ENCODE data around the gene NKX2-3. TPM values are rescaled to one million over a fixed set of nuclear protein-coding genes. Genes with fewer than 3 reads are reported as not detected.

NKX2-3 gene
- polyA plus RNA-seq (2013) = 6.7 and 7.6 TPM in 2 replicates

DNA sequence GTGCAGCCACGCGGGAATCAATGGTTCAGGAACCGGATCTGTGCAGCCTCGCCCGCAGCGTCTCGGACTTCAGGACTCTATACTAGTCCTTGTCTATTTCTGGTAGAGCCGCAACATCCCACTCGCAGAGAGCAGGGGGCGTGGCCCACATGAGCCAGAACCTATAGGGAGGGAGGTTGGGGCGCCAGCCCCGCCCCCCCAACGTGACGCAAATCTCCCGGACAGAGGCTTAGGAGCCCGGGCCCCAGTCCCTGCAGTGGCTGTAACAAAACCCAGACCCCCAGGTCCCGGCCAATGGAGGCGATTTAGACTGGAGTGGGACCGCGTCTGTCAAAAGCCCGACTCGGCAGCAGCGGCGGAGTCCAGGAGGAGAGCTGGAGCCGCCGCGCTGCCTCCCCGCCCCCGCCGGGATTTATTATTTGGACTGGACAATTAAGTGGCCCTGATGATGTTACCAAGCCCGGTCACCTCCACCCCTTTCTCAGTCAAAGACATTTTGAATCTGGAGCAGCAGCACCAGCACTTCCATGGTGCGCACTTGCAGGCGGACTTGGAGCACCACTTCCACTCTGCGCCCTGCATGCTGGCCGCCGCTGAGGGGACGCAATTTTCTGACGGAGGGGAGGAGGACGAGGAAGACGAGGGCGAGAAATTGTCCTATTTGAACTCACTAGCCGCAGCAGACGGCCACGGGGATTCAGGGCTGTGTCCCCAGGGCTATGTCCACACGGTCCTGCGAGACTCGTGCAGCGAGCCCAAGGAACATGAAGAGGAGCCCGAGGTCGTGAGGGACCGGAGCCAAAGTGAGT lies at the start of gene NKX2-3:
Gene NKX2-3, plus strand, starts transcription at position 256 of the 809 bp plus-strand sequence. Its CDS starts 190 bp downstream, at position 446.
- peak within 1 kb of the TSS; percentile 78 for H3K4me3 ChIP-seq (ENCODE audit: low read depth, low read length)
- peaks cover 8% of the 10 kb centered on the region for H3K79me2 ChIP-seq (ENCODE audit: control insufficient read depth, insufficient read depth, low read length, poor library complexity)
- peak within 1 kb of the TSS; percentile 5 for H2AK5ac ChIP-seq (ENCODE audit: low read length)
- peak within 1 kb of the TSS; percentile 22 for H3K14ac ChIP-seq (ENCODE audit: low read length)
- peak within 1 kb of the TSS; percentile 96 for H2BK12ac ChIP-seq (ENCODE audit: low read length)
- peak within 1 kb of the TSS; percentile 75 for H2BK120ac ChIP-seq (ENCODE audit: insufficient read depth, low read length, poor library complexity)
- no peaks in the 10 kb centered on the region for H3K36me3 ChIP-seq (ENCODE audit: control insufficient read depth in 1 of 2, insufficient read depth in 2 of 2, low read length in 2 of 2)
- WGBS (ENCODE audit: extremely low coverage, insufficient coverage, insufficient read length) = no CpG with 5 or more reads among the region's 51 CpGs
- H3K79me1 ChIP-seq (ENCODE audit: low read length) = peaks cover 40% of the 10 kb centered on the region
- no peak for DNase-seq
- peaks cover 12% of the 10 kb centered on the region for H3K9me3 ChIP-seq (ENCODE audit: insufficient read depth, low read depth, low read length)
- peak within 1 kb of the TSS; percentile 75 for H3K9ac ChIP-seq (ENCODE audit: low read length)
- H4K91ac ChIP-seq (ENCODE audit: low read depth, low read length) = peak within 1 kb of the TSS; percentile 98
- peak within 1 kb of the TSS; percentile 15 for H2BK5ac ChIP-seq (ENCODE audit: low read depth, low read length, poor library complexity)
- peak within 1 kb of the TSS; percentile 74 for H3K4me2 ChIP-seq (ENCODE audit: low read length)
- H2AFZ ChIP-seq (ENCODE audit: insufficient read depth, low read length, poor library complexity) = peak within 1 kb of the TSS; percentile 1
- peaks cover 40 to 50% of the 10 kb centered on the region in 2 experiments for H3K4me1 ChIP-seq (ENCODE audit: control insufficient read depth in 1 of 2, insufficient read depth in 2 of 2, low read length in 2 of 2)
- H3K23ac ChIP-seq (ENCODE audit: low read length) = peak within 1 kb of the TSS; percentile 24
- H3K27ac ChIP-seq (ENCODE audit: low read depth, low read length) = peak within 1 kb of the TSS; percentile 98
- peak within 1 kb of the TSS; percentile 52 for H4K12ac ChIP-seq (ENCODE audit: low read depth, low read length)
- no peak within 1 kb of the TSS for H3K4ac ChIP-seq (ENCODE audit: low read depth, low read length)
- H3K27me3 ChIP-seq (ENCODE audit: insufficient read depth, low read length) = peaks cover 49% of the 10 kb centered on the region
- peak within 1 kb of the TSS; percentile 98 for H3K18ac ChIP-seq (ENCODE audit: low read length)
- H4K8ac ChIP-seq (ENCODE audit: low read depth, low read length) = peak within 1 kb of the TSS; percentile 87

- no peak overlapping the region for H2BK5ac ChIP-seq (ENCODE audit: low read depth, low read length, poor library complexity)
- no peaks in the 10 kb centered on the region for H3K79me2 ChIP-seq (ENCODE audit: control insufficient read depth, insufficient read depth, low read length, poor library complexity)
- peak in 1 of 2 donors; percentile 34 for DNase-seq
- H3K14ac ChIP-seq (ENCODE audit: low read length) = no peak overlapping the region
- no peak overlapping the region for H4K8ac ChIP-seq (ENCODE audit: low read depth, low read length)
- H4K91ac ChIP-seq (ENCODE audit: low read depth, low read length) = no peak overlapping the region
- no peak overlapping the region for H3K4ac ChIP-seq (ENCODE audit: low read depth, low read length)
- no peak overlapping the region for H2BK12ac ChIP-seq (ENCODE audit: low read length)
- H3K27me3 ChIP-seq (ENCODE audit: insufficient read depth, low read length) = peaks cover 4% of the 10 kb centered on the region
- no peaks in the 10 kb centered on the region for H3K9me3 ChIP-seq (ENCODE audit: insufficient read depth, low read depth, low read length)
- no peaks in the 10 kb centered on the region for H3K36me3 ChIP-seq (ENCODE audit: control insufficient read depth in 1 of 2, insufficient read depth in 2 of 2, low read length in 2 of 2)
- no peak overlapping the region for H4K12ac ChIP-seq (ENCODE audit: low read depth, low read length)
- H3K27ac ChIP-seq (ENCODE audit: low read depth, low read length) = no peak overlapping the region
- H3K9ac ChIP-seq (ENCODE audit: low read length) = no peak overlapping the region
- H3K4me1 ChIP-seq (ENCODE audit: control insufficient read depth in 1 of 2, insufficient read depth in 2 of 2, low read length in 2 of 2) = no peaks in the 10 kb centered on the region
- no peak overlapping the region for H2AK5ac ChIP-seq (ENCODE audit: low read length)
- H3K79me1 ChIP-seq (ENCODE audit: low read length) = no peaks in the 10 kb centered on the region
- no CpG with 5 or more reads among the region's 27 CpGs for WGBS (ENCODE audit: extremely low coverage, insufficient coverage, insufficient read length)
- no peak overlapping the region for H2BK120ac ChIP-seq (ENCODE audit: insufficient read depth, low read length, poor library complexity)
- H3K4me3 ChIP-seq (ENCODE audit: low read depth, low read length) = no peak overlapping the region
- no peak overlapping the region for H3K4me2 ChIP-seq (ENCODE audit: low read length)
- no peak overlapping the region for H3K18ac ChIP-seq (ENCODE audit: low read length)
- H3K23ac ChIP-seq (ENCODE audit: low read length) = no peak overlapping the region
- H2AFZ ChIP-seq (ENCODE audit: insufficient read depth, low read length, poor library complexity) = no peak overlapping the region
These were observed 47.8 kb upstream of the NKX2-3 start for GRCh38 chr10:99484626-99485581.

- Histone ChIP-seq H2BK12ac (ENCODE audit: low read length) (no peak overlapping the region), H2AK5ac (ENCODE audit: low read length) (no peak overlapping the region), H2BK5ac (ENCODE audit: low read depth, low read length, poor library complexity) (no peak overlapping the region), H2BK120ac (ENCODE audit: insufficient read depth, low read length, poor library complexity) (no peak overlapping the region), H3K27ac (ENCODE audit: low read depth, low read length) (no peak overlapping the region), H3K14ac (ENCODE audit: low read length) (no peak overlapping the region), H4K8ac (ENCODE audit: low read depth, low read length) (no peak overlapping the region), H3K18ac (ENCODE audit: low read length) (no peak overlapping the region), H3K36me3 (ENCODE audit: control insufficient read depth in 1 of 2, insufficient read depth in 2 of 2, low read length in 2 of 2) (no peaks in the 10 kb centered on the region), H3K79me1 (ENCODE audit: low read length) (no peaks in the 10 kb centered on the region), H3K4ac (ENCODE audit: low read depth, low read length) (no peak overlapping the region), H3K4me2 (ENCODE audit: low read length) (no peak overlapping the region), H3K4me1 (ENCODE audit: control insufficient read depth in 1 of 2, insufficient read depth in 2 of 2, low read length in 2 of 2) (no peaks in the 10 kb centered on the region), H3K23ac (ENCODE audit: low read length) (no peak overlapping the region), H2AFZ (ENCODE audit: insufficient read depth, low read length, poor library complexity) (no peak overlapping the region), H3K79me2 (ENCODE audit: control insufficient read depth, insufficient read depth, low read length, poor library complexity) (no peaks in the 10 kb centered on the region), H4K91ac (ENCODE audit: low read depth, low read length) (no peak overlapping the region), H3K9me3 (ENCODE audit: insufficient read depth, low read depth, low read length) (no peaks in the 10 kb centered on the region), H3K27me3 (ENCODE audit: insufficient read depth, low read length) (peaks cover 4% of the 10 kb centered on the region), H3K9ac (ENCODE audit: low read length) (no peak overlapping the region), H4K12ac (ENCODE audit: low read depth, low read length) (no peak overlapping the region), H3K4me3 (ENCODE audit: low read depth, low read length) (no peak overlapping the region)
- DNase-seq = no peak
- no CpG with 5 or more reads among the region's 5 CpGs for WGBS (ENCODE audit: extremely low coverage, insufficient coverage, insufficient read length)
These were observed 45.5 kb upstream of the NKX2-3 start for GRCh38 chr10:99487125-99487807.

DNA sequence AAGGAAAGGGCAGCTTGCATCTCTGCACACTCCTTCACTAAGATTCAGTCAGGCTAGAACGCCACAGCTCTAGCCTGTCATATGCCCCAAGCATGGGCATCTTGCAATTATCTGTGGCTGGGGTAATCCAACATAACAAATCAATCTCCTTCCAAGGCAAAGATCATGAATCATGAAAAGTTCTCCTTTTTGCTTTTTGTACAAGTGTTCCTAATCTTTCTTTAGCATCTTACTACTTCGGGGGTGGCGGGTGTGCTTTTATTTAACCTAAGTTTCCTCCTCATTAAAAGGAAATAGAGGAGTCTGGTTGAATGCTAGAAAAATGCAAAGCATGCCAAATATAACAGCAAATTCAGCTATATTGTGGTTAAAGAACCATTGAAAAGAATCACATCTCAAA lies 43.5 kb upstream of the NKX2-3 start:
- H2BK5ac ChIP-seq (ENCODE audit: low read depth, low read length, poor library complexity) = no peak overlapping the region
- H3K27ac ChIP-seq (ENCODE audit: low read depth, low read length) = no peak overlapping the region
- no peaks in the 10 kb centered on the region for H3K9me3 ChIP-seq (ENCODE audit: insufficient read depth, low read depth, low read length)
- no peaks in the 10 kb centered on the region for H3K79me1 ChIP-seq (ENCODE audit: low read length)
- H3K4me3 ChIP-seq (ENCODE audit: low read depth, low read length) = no peak overlapping the region
- H3K36me3 ChIP-seq (ENCODE audit: control insufficient read depth in 1 of 2, insufficient read depth in 2 of 2, low read length in 2 of 2) = no peaks in the 10 kb centered on the region
- H3K14ac ChIP-seq (ENCODE audit: low read length) = no peak overlapping the region
- no peak overlapping the region for H3K18ac ChIP-seq (ENCODE audit: low read length)
- no peak overlapping the region for H3K9ac ChIP-seq (ENCODE audit: low read length)
- no peak for DNase-seq
- no peak overlapping the region for H2AK5ac ChIP-seq (ENCODE audit: low read length)
- peaks cover 4% of the 10 kb centered on the region for H3K27me3 ChIP-seq (ENCODE audit: insufficient read depth, low read length)
- no peak overlapping the region for H2BK120ac ChIP-seq (ENCODE audit: insufficient read depth, low read length, poor library complexity)
- no peak overlapping the region for H4K8ac ChIP-seq (ENCODE audit: low read depth, low read length)
- no peak overlapping the region for H2BK12ac ChIP-seq (ENCODE audit: low read length)
- H2AFZ ChIP-seq (ENCODE audit: insufficient read depth, low read length, poor library complexity) = no peak overlapping the region
- H4K12ac ChIP-seq (ENCODE audit: low read depth, low read length) = no peak overlapping the region
- no peak overlapping the region for H3K4ac ChIP-seq (ENCODE audit: low read depth, low read length)
- no peak overlapping the region for H3K23ac ChIP-seq (ENCODE audit: low read length)
- no peaks in the 10 kb centered on the region for H3K79me2 ChIP-seq (ENCODE audit: control insufficient read depth, insufficient read depth, low read length, poor library complexity)
- no peaks in the 10 kb centered on the region for H3K4me1 ChIP-seq (ENCODE audit: control insufficient read depth in 1 of 2, insufficient read depth in 2 of 2, low read length in 2 of 2)
- WGBS (ENCODE audit: extremely low coverage, insufficient coverage, insufficient read length) = no CpG with 5 or more reads among the region's 3 CpGs
- H3K4me2 ChIP-seq (ENCODE audit: low read length) = no peak overlapping the region
- no peak overlapping the region for H4K91ac ChIP-seq (ENCODE audit: low read depth, low read length)

All from trophoblast cell (in vitro differentiated cells and primary cell).